NCI-H510A treated with DMSO at 0.1 percent for 48 hours (cell line): ENCODE results near the gene F9.
A peak's percentile ranks its signal among the peaks of the same experiment; 100 is the strongest.
"Not testable (repeated sequence)": the region's sequence is repeated elsewhere in the genome, so short reads cannot be mapped to it uniquely, and the experiment has no call there.

Experiments used
- DNase-seq: peaks from one replicate; lab custom pipeline; 2025; lab: John Stamatoyannopoulos, UW

Gene F9

DNA sequence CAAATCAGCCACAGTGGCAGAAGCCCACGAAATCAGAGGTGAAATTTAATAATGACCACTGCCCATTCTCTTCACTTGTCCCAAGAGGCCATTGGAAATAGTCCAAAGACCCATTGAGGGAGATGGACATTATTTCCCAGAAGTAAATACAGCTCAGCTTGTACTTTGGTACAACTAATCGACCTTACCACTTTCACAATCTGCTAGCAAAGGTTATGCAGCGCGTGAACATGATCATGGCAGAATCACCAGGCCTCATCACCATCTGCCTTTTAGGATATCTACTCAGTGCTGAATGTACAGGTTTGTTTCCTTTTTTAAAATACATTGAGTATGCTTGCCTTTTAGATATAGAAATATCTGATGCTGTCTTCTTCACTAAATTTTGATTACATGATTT is at the start of gene F9:
Gene F9, plus strand, starts transcription at position 190 of the 400 bp plus-strand sequence. Its CDS starts 26 bp downstream, at position 216.
- no peak for DNase-seq

GRCh38 chrX:139483699-139484098 is 46.8 kb upstream of the F9 start:
- DNase-seq: no peak

- DNase-seq: no peak
Measured at GRCh38 chrX:139484591-139484990, 45.9 kb upstream of the F9 start.

- DNase-seq: no peak
Measured at GRCh38 chrX:139495324-139495723, 35.2 kb upstream of the F9 start.

DNA sequence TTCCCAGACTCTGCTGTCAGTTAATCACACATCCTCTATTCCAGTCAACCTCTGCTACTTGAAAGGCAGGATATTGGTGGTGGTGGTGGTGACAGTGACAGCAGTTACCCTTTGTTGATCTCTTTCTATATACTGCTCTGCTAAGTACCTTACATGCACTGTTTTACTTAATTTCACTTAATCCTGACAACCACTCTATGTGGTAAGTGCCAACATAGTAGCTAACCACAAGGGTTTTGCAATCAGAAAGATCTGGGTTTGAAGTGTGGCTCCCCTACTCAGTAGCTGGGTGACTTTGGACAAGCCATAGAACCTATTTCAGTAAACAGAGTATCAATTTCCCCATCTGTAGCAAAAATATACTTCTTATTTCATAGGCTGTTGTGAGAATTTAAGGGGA is 24.2 kb upstream of the F9 start:
- DNase-seq: no peak

DNA sequence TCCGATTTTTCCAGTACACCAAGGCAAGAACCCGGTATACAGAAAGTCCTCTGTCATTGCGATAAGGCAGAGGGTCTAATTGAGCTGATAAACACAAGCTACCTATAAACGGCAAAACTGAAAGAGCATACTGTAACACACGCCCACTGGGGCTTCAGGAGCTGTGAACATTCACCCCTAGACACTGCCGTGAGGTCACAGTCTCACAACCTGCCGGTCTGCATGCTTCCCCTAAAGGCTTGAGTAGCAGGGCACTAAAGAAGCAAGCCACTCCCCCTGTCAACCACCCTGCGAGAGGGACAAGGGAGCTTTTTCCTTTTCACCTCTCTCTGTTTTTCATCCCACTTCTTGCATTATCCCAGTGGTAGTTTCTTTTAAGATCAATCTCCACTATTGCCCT is 22.4 kb upstream of the F9 start:
- no peak for DNase-seq

GRCh38 chrX:139518475-139518874 is 12.1 kb upstream of the F9 start:
- DNase-seq: no peak

DNA sequence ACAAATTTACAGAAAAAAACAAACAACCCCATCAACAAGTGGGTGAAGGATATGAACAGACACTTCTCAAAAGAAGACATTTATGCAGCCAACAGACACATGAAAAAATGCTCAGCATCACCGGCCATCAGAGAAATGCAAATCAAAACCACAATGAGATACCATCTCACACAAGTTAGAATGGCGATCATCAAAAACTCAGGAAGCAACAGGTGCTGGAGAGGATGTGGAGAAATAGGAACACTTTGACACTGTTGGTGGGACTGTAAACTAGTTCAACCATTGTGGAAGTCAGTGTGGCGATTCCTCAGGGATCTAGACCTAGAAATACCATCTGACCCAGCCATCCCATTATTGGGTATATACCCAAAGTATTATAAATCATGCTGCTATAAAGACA is 1.7 kb upstream of the F9 start:
- DNase-seq: not testable (repeated sequence)

DNA sequence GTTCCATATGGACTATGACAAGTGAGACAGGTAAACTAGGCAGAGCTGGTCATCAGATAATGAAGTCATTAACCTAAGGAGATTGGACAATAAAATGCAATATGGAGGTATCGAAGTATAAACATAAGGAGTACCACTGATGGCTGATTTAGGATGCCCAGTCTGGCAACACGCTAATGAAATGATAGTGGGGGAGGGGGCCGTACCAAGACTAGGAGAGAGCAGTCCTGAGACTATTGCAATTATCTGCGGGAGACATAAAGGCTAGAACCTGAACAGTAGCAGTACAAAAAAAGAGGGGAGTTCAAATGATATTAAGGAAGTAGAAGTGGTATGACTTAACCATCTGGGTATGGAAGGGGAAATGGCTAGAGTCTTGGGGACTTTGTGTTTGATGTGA is 2.3 kb downstream of the F9 start:
- no peak for DNase-seq

- DNase-seq: no peak
Measured at GRCh38 chrX:139533444-139533843, 2.9 kb downstream of the F9 start.

DNA sequence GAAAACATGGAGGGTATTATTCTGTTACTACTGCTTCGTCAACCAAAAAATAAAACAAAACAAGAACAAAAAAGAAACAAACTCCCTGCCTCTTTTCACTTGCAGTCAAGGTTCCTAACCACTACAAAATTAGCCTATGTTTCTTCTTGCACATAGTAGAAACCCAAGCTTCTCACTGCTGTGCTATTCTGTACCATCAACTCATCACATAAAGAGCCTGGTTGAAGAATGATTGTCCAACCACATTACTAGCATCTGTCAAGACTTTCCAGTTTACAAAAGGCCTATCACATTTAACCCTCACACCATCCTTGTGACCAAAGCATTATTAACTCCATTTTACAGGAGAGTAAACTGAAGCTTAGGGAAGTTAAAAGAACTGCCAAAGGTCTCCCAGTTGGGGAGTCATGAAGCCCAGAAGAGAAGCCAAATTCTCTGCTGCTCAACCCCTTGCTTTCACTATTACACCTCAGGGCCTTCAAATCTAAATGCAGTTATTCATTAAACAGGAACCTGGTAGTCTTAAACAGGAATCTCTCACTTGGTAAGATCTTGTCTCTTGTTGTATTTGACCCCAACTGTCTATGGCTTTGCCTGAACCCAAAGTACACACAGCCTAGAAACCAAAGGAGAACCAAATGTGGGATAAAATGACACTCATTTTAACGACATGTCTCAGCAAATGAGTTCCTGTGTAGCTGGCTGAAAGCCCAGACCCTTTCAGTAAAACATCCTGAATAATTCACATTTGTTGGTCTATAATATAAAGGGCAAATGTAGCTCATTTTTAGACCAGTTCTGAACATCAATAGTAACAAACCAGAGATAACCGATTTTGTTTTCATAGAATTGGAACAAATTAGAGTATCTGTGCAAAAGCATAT is 8.6 kb downstream of the F9 start:
- DNase-seq: no peak

GRCh38 chrX:139542652-139543051 is 12.1 kb downstream of the F9 start:
- DNase-seq: no peak

DNA sequence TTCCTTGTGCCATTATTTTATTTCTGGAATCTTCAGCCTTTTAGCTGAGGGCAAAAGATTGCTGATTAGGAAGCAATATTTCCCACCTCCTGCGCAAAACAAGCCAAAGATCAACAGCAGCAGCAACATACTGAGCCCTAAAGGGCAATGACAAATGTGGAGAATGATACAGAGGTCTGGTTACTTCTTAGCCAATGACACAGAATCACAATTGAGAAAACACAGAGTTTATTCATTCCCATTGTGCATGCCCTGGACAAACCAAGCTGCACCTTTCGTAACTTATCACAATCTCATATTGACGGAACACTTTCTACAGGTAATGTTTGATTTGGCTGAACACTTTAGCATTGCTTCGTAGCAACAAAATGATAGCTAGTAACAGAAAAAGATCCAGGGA is 13.4 kb downstream of the F9 start:
- no peak for DNase-seq

DNA sequence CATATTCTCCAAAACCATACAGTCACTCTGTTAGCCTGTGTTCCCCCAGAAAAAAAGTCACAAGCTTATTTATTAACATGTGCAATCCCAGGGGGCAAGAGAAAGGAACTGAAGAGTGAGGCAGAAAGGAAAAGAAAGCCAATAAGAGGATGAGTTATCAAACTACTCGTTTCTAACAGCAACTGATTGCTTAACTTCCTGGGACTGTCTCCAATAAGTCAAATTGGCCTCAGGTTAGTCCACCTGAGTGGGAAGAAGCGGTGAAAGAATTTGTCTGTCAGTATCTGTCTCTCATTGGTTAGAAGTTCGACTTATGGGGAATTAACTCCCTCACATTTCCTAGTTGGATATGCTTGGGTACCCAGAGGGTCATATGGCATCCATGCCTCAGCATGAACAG is 14.1 kb downstream of the F9 start:
- DNase-seq: no peak

GRCh38 chrX:139554376-139554775 is 23.8 kb downstream of the F9 start:
- DNase-seq: no peak

- no peak for DNase-seq
Measured at GRCh38 chrX:139554991-139555675, 24.6 kb downstream of the F9 start.

DNA sequence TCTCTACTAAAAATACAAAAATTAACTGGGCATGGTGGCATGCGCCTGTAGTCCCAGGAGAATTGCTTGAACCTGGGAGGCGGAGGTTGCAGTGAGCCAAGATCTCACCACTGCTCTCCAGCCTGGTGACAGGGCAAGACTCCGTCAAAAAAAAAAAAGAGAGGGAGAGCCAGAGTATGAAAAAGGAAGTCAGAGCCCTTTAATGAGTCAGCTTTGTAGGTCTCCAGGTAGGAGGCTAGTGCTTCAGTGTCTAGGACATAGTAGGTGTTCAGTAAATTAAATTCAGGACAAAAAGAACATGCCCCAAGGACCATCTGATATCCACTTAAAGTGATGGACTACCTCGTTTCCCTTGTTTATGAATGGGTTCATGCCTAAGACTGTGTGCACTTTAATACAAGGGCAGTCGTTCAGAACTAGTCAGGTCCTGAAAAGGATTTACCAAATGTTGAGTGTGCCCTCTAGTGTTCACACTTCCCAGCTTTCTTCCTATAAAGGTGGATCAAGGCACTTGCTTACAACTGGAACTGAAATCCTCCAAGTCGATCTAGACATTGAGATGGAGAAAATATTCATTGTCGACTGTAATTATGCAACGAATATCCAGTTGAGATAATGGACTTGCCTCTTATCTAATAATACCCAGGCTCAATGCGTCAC is 29.0 kb downstream of the F9 start:
- DNase-seq: peak; percentile 0

DNA sequence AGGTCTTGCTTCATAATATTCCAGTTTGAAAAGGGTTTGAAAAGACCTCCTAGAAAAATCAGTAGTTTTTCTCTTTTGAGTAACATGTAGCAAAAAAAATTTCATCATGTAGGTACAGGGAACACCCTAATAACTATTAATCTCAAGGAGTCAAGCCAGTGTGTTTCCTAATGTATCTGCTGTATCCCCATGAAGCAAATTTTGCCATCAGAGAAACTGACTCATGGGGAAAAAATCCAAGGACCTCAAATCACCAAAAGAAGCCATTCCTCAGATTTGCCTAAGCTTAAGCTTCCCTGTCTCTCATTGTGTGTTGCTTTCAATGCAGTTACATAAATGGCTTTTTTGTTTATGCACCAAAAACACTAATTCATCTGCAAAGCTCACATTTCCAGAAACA is 29.7 kb downstream of the F9 start:
- no peak for DNase-seq

DNA sequence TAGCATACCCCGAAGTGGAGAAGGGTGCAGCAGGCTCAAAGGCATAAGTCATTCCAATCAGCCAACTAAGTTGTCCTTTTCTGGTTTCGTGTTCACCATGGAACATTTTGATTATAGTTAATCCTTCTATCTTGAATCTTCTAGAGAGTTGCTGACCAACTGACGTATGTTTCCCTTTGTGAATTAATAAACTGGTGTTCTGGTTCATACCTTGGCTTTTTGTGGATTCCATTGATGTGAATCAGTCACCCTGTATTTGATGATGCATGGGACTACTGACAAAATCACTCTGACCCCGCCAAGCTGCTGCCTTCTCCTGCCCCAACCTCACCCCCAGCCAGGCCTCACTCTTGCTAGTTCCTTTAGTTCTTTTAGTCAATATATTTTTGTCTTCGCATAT is 32.7 kb downstream of the F9 start:
- no peak for DNase-seq

DNA sequence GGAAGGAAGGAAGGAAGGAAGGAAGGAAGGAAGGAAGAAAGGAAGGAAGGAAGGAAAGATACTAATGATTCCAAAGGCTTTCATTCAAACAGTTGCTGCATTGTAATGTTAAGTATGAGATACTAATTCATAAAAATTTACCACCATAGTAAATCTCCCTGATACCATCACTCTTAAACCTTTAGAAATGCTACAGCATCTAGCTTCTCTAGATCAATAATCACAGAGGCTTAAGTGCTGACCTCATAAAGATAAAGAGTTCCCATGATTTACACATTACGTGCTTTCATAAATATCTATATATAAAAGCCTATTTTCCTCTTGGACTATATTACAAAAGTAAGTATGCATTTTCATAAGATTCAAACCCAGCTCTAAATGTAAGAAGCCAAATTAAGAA is 36.4 kb downstream of the F9 start:
- DNase-seq: no peak

DNA sequence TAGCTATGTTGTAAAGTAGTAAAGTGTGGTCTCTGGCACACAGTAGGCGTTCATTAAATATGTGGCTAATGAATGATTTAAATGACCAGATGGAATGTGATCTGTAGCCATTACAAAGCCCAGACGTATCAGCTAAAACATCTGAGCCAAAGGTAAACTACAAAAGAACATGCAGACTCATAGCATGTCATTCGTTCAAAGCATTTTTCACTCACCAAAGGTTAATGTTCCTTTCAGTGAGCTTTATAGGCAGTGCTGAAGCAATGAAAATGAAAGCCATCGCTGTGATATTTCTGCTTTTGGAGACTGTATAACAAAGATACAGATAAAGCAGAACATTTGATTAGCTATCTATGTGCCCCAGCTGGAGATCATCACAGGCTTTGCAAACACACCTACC is 50.5 kb downstream of the F9 start:
- no peak for DNase-seq

- DNase-seq: no peak
Measured at GRCh38 chrX:139585613-139586012, 55.1 kb downstream of the F9 start.

GRCh38 chrX:139596068-139596467 is 65.5 kb downstream of the F9 start:
- DNase-seq: no peak
